ENCODE results near the gene FHIP1A.

Gene FHIP1A

DNA sequence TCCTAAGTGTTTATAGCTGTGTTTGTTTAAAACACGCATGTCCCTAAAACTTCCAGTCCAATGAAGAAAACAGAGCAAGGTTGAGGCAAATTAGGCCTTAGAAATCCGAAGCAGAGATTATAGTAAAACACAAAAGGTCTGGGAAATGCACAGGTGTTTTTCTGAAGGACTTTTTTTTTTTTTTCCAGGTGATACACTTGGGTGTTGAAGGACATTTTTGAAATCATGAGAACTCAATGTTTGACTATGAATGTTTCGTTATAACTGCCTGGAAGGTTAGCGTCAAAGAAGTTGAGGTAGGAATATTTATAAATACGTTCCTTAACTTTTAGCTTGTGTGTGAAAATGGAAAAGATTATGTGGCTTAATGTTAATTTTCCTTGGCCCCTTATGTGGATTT, 45.5 kb downstream of the FHIP1A start:
- TF ChIP-seq, protein P1, sequence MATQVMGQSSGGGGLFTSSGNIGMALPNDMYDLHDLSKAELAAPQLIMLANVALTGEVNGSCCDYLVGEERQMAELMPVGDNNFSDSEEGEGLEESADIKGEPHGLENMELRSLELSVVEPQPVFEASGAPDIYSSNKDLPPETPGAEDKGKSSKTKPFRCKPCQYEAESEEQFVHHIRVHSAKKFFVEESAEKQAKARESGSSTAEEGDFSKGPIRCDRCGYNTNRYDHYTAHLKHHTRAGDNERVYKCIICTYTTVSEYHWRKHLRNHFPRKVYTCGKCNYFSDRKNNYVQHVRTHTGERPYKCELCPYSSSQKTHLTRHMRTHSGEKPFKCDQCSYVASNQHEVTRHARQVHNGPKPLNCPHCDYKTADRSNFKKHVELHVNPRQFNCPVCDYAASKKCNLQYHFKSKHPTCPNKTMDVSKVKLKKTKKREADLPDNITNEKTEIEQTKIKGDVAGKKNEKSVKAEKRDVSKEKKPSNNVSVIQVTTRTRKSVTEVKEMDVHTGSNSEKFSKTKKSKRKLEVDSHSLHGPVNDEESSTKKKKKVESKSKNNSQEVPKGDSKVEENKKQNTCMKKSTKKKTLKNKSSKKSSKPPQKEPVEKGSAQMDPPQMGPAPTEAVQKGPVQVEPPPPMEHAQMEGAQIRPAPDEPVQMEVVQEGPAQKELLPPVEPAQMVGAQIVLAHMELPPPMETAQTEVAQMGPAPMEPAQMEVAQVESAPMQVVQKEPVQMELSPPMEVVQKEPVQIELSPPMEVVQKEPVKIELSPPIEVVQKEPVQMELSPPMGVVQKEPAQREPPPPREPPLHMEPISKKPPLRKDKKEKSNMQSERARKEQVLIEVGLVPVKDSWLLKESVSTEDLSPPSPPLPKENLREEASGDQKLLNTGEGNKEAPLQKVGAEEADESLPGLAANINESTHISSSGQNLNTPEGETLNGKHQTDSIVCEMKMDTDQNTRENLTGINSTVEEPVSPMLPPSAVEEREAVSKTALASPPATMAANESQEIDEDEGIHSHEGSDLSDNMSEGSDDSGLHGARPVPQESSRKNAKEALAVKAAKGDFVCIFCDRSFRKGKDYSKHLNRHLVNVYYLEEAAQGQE (IDR thresholded peaks at IDR 0.05; ENCODE audit: insufficient read depth in 1 of 2, low read depth in 2 of 2, low read length in 2 of 2), result no peak
- TF ChIP-seq FOXP2 (optimal IDR thresholded peaks at IDR 0.05; ENCODE audit: borderline replicate concordance, extremely low read depth, extremely low read length, insufficient read depth) (no peak), TAF1 (IDR thresholded peaks at IDR 0.05; ENCODE audit: borderline replicate concordance, insufficient read depth, low read length) (no peak), POLR2AphosphoS5 (IDR thresholded peaks at IDR 0.05; ENCODE audit: low read depth, low read length) (no peak), SIN3A (IDR thresholded peaks at IDR 0.05; ENCODE audit: borderline replicate concordance, insufficient read depth, low read length) (no peak)

DNA sequence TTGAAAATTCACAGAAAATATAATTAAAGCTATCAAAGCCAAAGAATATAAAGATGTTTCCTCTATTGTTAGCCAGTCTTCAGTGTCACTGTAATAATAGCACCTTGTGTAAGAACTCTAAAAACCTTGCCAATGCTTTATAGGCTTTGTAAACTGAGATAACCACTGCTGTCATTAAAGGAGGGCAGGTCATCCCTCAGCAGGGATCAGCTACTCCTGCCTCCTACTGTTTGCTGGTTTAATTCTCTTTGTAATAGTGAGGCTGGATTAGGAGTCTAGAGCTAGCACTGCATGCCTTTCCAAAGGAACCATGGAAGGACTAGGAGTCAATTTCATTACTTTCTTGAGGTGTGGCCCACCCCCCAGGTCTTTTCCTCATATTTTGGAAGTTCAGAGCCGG, 46.2 kb downstream of the FHIP1A start:
- TF ChIP-seq SIN3A (IDR thresholded peaks at IDR 0.05; ENCODE audit: borderline replicate concordance, insufficient read depth, low read length) (no peak), FOXP2 (optimal IDR thresholded peaks at IDR 0.05; ENCODE audit: borderline replicate concordance, extremely low read depth, extremely low read length, insufficient read depth) (no peak), TAF1 (IDR thresholded peaks at IDR 0.05; ENCODE audit: borderline replicate concordance, insufficient read depth, low read length) (no peak), POLR2AphosphoS5 (IDR thresholded peaks at IDR 0.05; ENCODE audit: low read depth, low read length) (no peak)
- TF ChIP-seq, protein P1 (IDR thresholded peaks at IDR 0.05; ENCODE audit: insufficient read depth in 1 of 2, low read depth in 2 of 2, low read length in 2 of 2), result no peak

DNA sequence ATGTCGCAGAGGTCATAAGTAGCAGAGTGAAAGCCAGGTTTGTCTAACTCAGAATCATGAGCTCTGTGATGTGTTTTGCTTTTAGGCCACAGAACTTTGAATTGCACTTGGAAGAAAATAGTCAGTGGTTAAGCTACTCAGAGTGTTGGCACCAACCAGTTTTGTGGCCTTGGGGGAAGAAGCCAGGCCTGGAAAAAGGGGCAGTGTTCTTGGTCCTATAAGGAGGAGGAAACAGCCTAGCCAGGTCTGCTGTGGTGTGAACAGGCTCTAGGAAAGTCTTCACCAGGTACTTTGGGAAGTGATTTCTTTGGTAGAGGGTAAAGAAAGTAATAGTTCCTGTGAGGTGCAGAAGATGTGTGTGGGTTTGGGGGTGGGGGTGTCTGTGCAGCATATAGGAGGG, 49.2 kb downstream of the FHIP1A start:
- TF ChIP-seq, protein P1 (IDR thresholded peaks at IDR 0.05; ENCODE audit: insufficient read depth in 1 of 2, low read depth in 2 of 2, low read length in 2 of 2), result no peak
- TF ChIP-seq POLR2AphosphoS5 (IDR thresholded peaks at IDR 0.05; ENCODE audit: low read depth, low read length) (no peak), SIN3A (IDR thresholded peaks at IDR 0.05; ENCODE audit: borderline replicate concordance, insufficient read depth, low read length) (no peak), FOXP2 (optimal IDR thresholded peaks at IDR 0.05; ENCODE audit: borderline replicate concordance, extremely low read depth, extremely low read length, insufficient read depth) (no peak), TAF1 (IDR thresholded peaks at IDR 0.05; ENCODE audit: borderline replicate concordance, insufficient read depth, low read length) (no peak)
